OCI-LY1 (cell line): Measurements from ENCODE around the gene GALNT9.

Experiments used
- EZH2 ChIP-seq: fragments of 200-600 bp; sonication (generic), shearing (Covaris generic); IDR thresholded peaks from 2 replicates; pipeline ENCODE4 v1.8.0; 2017; ENCODE audit warnings: borderline replicate concordance, mixed run types, mild to moderate bottlenecking, antibody characterized with exemption, low read length, moderate library complexity, mixed read lengths
- TF ChIP-seq, protein P1 (sequence below): fragments of 200-600 bp; sonication (generic), shearing (Covaris generic); IDR thresholded peaks from 2 replicates; pipeline ENCODE4 v1.5.1; 2017; ENCODE audit warnings: mild to moderate bottlenecking, antibody characterized with exemption, low read length, moderate library complexity, mixed read lengths

DNA sequence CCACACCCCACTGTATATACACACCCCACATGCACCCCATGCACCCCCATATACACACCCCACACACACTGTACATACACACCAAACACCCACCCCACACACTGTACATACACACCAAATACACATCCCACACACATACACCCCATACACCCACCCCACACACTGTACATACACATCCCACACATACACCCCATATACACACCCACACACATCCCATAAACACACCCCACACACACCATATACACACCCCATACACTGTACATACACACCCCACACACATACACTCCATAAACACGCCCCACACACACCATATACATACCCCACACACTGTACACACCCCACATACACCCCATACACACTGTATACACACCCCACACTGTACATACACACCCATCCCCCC, 102.8 kb downstream of the GALNT9 start:
- TF ChIP-seq, protein P1, sequence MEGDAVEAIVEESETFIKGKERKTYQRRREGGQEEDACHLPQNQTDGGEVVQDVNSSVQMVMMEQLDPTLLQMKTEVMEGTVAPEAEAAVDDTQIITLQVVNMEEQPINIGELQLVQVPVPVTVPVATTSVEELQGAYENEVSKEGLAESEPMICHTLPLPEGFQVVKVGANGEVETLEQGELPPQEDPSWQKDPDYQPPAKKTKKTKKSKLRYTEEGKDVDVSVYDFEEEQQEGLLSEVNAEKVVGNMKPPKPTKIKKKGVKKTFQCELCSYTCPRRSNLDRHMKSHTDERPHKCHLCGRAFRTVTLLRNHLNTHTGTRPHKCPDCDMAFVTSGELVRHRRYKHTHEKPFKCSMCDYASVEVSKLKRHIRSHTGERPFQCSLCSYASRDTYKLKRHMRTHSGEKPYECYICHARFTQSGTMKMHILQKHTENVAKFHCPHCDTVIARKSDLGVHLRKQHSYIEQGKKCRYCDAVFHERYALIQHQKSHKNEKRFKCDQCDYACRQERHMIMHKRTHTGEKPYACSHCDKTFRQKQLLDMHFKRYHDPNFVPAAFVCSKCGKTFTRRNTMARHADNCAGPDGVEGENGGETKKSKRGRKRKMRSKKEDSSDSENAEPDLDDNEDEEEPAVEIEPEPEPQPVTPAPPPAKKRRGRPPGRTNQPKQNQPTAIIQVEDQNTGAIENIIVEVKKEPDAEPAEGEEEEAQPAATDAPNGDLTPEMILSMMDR, result no peak
- no peak for TF ChIP-seq EZH2
